ENCODE data around the gene NOL7. TPM values are rescaled to one million over a fixed set of nuclear protein-coding genes. Genes with fewer than 3 reads are reported as not detected.

Gene NOL7
- total RNA-seq, 4 donors from 2014 or later, result 77.2 to 88.5 (median 83.7) TPM

DNA sequence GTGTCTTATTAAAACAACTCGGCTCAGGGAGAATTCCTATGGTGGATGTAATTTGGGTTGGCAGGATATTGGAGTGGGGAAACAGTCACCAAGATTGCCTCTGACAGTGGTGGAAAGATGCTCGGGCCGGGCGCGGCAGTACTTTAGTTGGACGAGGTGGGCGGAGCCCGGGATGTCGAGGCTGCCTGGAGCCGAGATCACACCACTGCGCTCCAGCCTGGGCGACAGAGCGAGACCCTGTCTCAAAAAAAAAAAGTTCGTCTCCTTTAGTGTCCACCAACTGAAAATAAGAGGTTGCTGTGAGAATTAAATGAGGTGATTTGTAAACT lies 621 bp downstream of the NOL7 start:
- TF ChIP-seq, protein P1, sequence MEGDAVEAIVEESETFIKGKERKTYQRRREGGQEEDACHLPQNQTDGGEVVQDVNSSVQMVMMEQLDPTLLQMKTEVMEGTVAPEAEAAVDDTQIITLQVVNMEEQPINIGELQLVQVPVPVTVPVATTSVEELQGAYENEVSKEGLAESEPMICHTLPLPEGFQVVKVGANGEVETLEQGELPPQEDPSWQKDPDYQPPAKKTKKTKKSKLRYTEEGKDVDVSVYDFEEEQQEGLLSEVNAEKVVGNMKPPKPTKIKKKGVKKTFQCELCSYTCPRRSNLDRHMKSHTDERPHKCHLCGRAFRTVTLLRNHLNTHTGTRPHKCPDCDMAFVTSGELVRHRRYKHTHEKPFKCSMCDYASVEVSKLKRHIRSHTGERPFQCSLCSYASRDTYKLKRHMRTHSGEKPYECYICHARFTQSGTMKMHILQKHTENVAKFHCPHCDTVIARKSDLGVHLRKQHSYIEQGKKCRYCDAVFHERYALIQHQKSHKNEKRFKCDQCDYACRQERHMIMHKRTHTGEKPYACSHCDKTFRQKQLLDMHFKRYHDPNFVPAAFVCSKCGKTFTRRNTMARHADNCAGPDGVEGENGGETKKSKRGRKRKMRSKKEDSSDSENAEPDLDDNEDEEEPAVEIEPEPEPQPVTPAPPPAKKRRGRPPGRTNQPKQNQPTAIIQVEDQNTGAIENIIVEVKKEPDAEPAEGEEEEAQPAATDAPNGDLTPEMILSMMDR (IDR thresholded peaks at IDR 0.05; ENCODE audit: low read depth), result no peak

- TF ChIP-seq, protein P1 (IDR thresholded peaks at IDR 0.05; ENCODE audit: low read depth), result no peak
Measured at GRCh38 chr6:13617066-13617465, 1.9 kb downstream of the NOL7 start.

- TF ChIP-seq, protein P1 (IDR thresholded peaks at IDR 0.05; ENCODE audit: low read depth), result no peak
Measured at GRCh38 chr6:13624871-13625288, 9.7 kb downstream of the NOL7 start.

DNA sequence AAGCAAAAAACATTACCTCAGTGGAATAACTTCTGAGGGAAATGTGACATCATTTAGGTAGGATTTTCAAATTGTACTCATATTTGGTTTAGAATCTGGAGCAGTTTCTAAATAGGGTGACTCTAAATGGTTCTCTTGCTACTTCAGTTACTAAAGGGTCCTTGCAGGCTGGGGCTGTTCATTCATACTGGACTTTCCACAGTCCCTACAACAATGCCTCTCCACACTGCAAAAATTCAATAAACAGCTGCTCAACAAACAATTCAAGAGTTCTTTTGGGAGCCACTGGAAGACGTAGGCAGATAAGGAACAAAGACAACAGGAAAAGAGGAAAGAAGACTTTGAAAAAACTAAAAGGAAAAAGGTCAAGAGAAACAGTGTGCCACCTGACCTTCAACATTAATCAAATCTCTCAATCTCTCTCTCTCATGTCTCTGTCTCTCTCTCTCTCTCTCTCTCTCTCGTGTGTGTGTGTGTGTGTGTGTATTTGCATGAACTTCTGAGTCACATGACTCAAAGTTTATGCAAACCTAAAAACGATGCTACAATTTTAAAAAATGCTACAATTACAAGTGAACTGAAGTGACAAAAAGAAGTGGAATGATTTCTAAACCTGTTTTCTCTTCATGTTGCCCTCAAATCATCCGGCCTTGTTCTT lies 14.5 kb downstream of the NOL7 start:
- TF ChIP-seq, protein P1 (IDR thresholded peaks at IDR 0.05; ENCODE audit: low read depth), result no peak

DNA sequence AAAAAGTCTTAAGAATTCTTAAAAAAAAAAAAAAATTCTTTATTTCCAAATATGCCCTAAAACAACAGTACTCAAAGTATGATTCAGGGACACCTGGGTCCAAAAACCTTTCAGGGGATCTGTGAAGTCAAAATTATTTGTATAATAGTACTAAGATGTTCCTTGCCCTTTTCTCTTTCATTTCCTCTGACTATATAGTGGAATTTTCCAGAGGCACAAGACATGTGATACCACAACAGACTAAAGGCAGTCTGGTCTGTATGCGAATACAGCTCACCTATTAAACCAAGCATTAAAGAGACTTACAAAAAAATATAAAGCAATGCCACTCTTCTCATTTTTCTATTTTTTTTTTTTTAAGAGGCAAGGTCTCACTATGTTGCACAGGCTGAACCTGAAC lies 15.4 kb downstream of the NOL7 start:
- TF ChIP-seq, protein P1 (IDR thresholded peaks at IDR 0.05; ENCODE audit: low read depth), result no peak

- TF ChIP-seq, protein P1 (IDR thresholded peaks at IDR 0.05; ENCODE audit: low read depth), result no peak
Measured at GRCh38 chr6:13633343-13633742, 18.2 kb downstream of the NOL7 start.

DNA sequence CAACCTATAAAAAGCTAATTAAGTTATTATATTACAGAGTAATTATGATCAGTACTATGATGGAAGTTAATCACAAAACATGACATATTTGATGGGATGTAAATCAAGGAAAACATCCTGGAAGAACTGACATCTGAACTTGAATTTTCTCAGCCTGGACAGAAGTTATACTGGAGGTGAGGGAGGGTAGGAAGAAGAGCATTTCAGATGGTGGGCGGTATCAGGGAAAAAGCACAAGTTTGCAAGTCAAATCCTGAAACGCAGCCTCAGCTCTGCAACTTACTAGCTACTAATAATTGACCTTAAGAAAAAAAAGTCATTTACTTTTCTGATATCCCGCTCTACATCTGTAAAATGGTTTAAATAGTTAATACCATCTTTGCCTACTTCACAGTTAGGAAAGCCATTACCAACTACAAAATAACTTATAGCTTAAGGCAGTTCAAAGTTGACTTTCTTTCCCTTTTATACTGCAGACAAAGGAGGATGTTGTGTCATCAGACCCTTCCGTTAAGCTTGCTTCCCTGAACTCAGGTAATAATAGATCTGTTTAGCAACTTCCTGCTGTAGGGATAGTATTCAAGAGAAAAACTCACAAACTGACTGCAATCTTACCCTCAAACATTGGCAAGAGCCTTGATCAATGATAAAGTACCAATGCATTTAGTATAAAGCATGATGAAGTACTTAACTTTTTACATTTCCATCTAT lies 21.0 kb downstream of the NOL7 start:
- TF ChIP-seq, protein P1 (IDR thresholded peaks at IDR 0.05; ENCODE audit: low read depth), result no peak

All from subcutaneous adipose tissue (tissue), 4 donors.